WTC11 (cell line): ENCODE measurements around the gene ATG5. TPM values are rescaled to one million over a fixed set of nuclear protein-coding genes. Genes with fewer than 3 reads are reported as not detected.

ENCODE experiments used
- ATAC-seq: fragments of 200-7000 bp; cut with Tn5 transposase; 2 replicates; pipeline ENCODE4 v1.10.0; 2021; ENCODE audit warnings: mild to moderate bottlenecking, moderate library complexity
- CTCF ChIA-PET: fragments of 300-600 bp; sonication (Branson Sonifier 250); formaldehyde crosslinking; loops from one replicate; lab custom pipeline; 2021; ENCODE audit warnings: antibody characterized with exemption; lab: Charles Lee
- POLR2A ChIA-PET: fragments of 350-600 bp; sonication (Branson Sonifier 250); formaldehyde crosslinking; loops from one replicate; lab custom pipeline; 2021; ENCODE audit warnings: antibody characterized with exemption; lab: Charles Lee
- DNase-seq: peaks from one replicate; pipeline ENCODE4 v3.0.0; 2021; ENCODE audit warnings: low spot score
- H3K27ac Mint-ChIP-seq: 2 replicates; pipeline ENCODE4 v1.8.0; 2021; ENCODE audit warnings: mixed read lengths
- H3K27me3 Mint-ChIP-seq: 2 replicates; pipeline ENCODE4 v1.8.0; 2021; ENCODE audit warnings: low read depth, mild to moderate bottlenecking, moderate library complexity, mixed read lengths
- H3K36me3 Mint-ChIP-seq: 2 replicates; pipeline ENCODE4 v1.8.0; 2021; ENCODE audit warnings: mixed read lengths
- H3K4me1 Mint-ChIP-seq: 2 replicates; pipeline ENCODE4 v1.8.0; 2022; ENCODE audit warnings: mixed read lengths
- H3K4me3 Mint-ChIP-seq: 2 replicates; pipeline ENCODE4 v1.8.0; 2021; ENCODE audit warnings: mild to moderate bottlenecking, moderate library complexity, mixed read lengths
- H3K9me3 Mint-ChIP-seq: 2 replicates; pipeline ENCODE4 v1.8.0; 2021; ENCODE audit warnings: mixed read lengths
- AFF4 ChIP-seq: sonication (generic); formaldehyde crosslinking; IDR thresholded peaks from 2 replicates; pipeline ENCODE4 v1.8.1; 2023; ENCODE audit warnings: mild to moderate bottlenecking, missing genetic modification reagents, borderline replicate concordance
- CDX4 ChIP-seq: fragments of 250-450 bp; sonication (Bioruptor Pico); IDR thresholded peaks from 2 replicates; pipeline ENCODE4 v1.9.0; 2021; ENCODE audit warnings: moderate library complexity, mild to moderate bottlenecking, inconsistent platforms, borderline replicate concordance
- ESRRA ChIP-seq: sonication (generic); formaldehyde crosslinking; IDR thresholded peaks from 2 replicates; pipeline ENCODE4 v1.8.1; 2022; ENCODE audit warnings: mild to moderate bottlenecking, missing genetic modification reagents, borderline replicate concordance
- FOXK1 ChIP-seq: sonication (generic); formaldehyde crosslinking; IDR thresholded peaks from 2 replicates; pipeline ENCODE4 v1.8.0; 2022; ENCODE audit warnings: mild to moderate bottlenecking, moderate library complexity, missing genetic modification reagents
- FOXP1 ChIP-seq: sonication (generic); formaldehyde crosslinking; IDR thresholded peaks from 2 replicates; pipeline ENCODE4 v1.8.0; 2022; ENCODE audit warnings: missing genetic modification reagents, mild to moderate bottlenecking, moderate library complexity, borderline replicate concordance
- GTF2I ChIP-seq: fragments of 250-450 bp; sonication (Bioruptor Pico); conservative IDR thresholded peaks from 2 replicates; pipeline ENCODE4 v1.4.0; 2021; ENCODE audit warnings: mild to moderate bottlenecking
- KAT7 ChIP-seq: sonication (generic); formaldehyde crosslinking; IDR thresholded peaks from 2 replicates; pipeline ENCODE4 v1.8.1; 2023; ENCODE audit warnings: missing genetic modification reagents, mild to moderate bottlenecking, borderline replicate concordance
- NFYB ChIP-seq: sonication (generic); formaldehyde crosslinking; conservative IDR thresholded peaks from 2 replicates; pipeline ENCODE4 v1.8.0; 2022; ENCODE audit warnings: low read depth, missing genetic modification reagents
- NR2C2 ChIP-seq: sonication (generic); formaldehyde crosslinking; IDR thresholded peaks from 2 replicates; pipeline ENCODE4 v1.8.0; 2022; ENCODE audit warnings: mild to moderate bottlenecking, missing genetic modification reagents
- OVOL2 ChIP-seq: fragments of 250-450 bp; sonication (Bioruptor Pico); IDR thresholded peaks from 2 replicates; pipeline ENCODE4 v1.9.0; 2021; ENCODE audit warnings: mild to moderate bottlenecking, borderline replicate concordance
- PRRX2 ChIP-seq: fragments of 250-450 bp; sonication (Bioruptor Pico); IDR thresholded peaks from 2 replicates; pipeline ENCODE4 v1.8.0; 2021; ENCODE audit warnings: mild to moderate bottlenecking
- SMAD3 ChIP-seq: sonication (generic); formaldehyde crosslinking; IDR thresholded peaks from 2 replicates; pipeline ENCODE4 v1.8.0; 2022; ENCODE audit warnings: missing genetic modification reagents, mild to moderate bottlenecking, borderline replicate concordance
- SP1 ChIP-seq: sonication (generic); formaldehyde crosslinking; conservative IDR thresholded peaks from 2 replicates; pipeline ENCODE4 v1.8.1; 2022; ENCODE audit warnings: missing genetic modification reagents
- TEAD4 ChIP-seq: sonication (generic); formaldehyde crosslinking; IDR thresholded peaks from 2 replicates; pipeline ENCODE4 v1.8.0; 2022; ENCODE audit warnings: mild to moderate bottlenecking, missing genetic modification reagents
- ZNF423 ChIP-seq: fragments of 250-450 bp; sonication (Bioruptor Pico); IDR thresholded peaks from 2 replicates; pipeline ENCODE4 v2.1.2; 2022; ENCODE audit warnings: mild to moderate bottlenecking, moderate library complexity
- total RNA-seq: library from RNA; stranded (reverse); gene quantifications from 3 replicates; pipeline ENCODE4 v1.2.3, GENCODE V29; 2021
- TF ChIP-seq, protein P1 (sequence below): sonication (generic); formaldehyde crosslinking; IDR thresholded peaks from 2 replicates; pipeline ENCODE4 v1.8.1; 2022; ENCODE audit warnings: missing genetic modification reagents, borderline replicate concordance
- TF ChIP-seq, protein P2 (sequence below): fragments of 200-600 bp; IDR thresholded peaks from 2 replicates; pipeline ENCODE4 v1.8.0; 2022; ENCODE audit warnings: antibody characterized with exemption

ATG5 gene
- total RNA-seq, 1 experiment from 2014 or later, result 32.6 TPM

DNA sequence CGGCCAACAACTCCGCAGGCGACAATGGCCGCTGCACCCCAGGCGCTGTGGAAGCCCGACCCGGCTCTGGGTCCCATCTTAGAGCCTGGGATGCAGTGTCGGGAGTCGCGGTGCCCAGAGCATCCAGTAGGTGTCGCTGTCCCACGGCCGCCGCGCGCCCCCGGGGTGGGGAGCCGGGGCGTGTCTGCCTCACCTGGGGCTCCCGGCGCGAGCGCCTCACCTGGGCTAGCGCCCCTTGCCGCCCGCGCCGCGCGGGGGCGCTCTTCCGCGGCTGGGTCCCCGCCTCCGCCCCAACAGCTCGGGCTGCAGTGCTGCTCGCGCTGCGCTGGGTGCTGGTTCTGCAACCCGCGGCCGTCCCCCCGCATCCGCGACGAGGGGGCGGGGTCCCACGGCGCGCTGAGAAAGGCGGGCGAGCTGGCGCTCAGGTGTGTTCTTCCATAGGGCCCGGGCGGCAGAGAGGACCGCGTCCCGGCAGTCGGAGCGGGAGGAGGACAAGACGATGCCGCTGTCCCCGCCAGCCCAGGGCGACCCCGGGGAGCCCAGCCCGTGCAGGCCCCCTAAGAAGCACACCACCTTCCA lies 34.9 kb upstream of the ATG5 start, which contains the start of gene CRYBG1 (continued):
- TF ChIP-seq GTF2I (CRISPR knock-in tag) (no peak), SP1 (peak; percentile 75; the same call in 1 of the 2 replicates), PRRX2 (CRISPR knock-in tag) (0 out of 2 replicates have a peak, but pooled peaks have one; percentile 21), FOXP1 (CRISPR knock-in tag) (no peak), ESRRA (peak; percentile 50; the same call in 1 of the 2 replicates), OVOL2 (no peak), NR2C2 (CRISPR knock-in tag) (no peak), CDX4 (CRISPR knock-in tag) (no peak)
- TF ChIP-seq, protein P1, sequence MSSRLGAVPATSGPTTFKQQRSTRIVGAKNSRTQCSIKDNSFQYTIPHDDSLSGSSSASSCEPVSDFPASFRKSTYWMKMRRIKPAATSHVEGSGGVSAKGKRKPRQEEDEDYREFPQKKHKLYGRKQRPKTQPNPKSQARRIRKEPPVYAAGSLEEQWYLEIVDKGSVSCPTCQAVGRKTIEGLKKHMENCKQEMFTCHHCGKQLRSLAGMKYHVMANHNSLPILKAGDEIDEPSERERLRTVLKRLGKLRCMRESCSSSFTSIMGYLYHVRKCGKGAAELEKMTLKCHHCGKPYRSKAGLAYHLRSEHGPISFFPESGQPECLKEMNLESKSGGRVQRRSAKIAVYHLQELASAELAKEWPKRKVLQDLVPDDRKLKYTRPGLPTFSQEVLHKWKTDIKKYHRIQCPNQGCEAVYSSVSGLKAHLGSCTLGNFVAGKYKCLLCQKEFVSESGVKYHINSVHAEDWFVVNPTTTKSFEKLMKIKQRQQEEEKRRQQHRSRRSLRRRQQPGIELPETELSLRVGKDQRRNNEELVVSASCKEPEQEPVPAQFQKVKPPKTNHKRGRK (CRISPR knock-in tag), result no peak
- TF ChIP-seq, protein P2, sequence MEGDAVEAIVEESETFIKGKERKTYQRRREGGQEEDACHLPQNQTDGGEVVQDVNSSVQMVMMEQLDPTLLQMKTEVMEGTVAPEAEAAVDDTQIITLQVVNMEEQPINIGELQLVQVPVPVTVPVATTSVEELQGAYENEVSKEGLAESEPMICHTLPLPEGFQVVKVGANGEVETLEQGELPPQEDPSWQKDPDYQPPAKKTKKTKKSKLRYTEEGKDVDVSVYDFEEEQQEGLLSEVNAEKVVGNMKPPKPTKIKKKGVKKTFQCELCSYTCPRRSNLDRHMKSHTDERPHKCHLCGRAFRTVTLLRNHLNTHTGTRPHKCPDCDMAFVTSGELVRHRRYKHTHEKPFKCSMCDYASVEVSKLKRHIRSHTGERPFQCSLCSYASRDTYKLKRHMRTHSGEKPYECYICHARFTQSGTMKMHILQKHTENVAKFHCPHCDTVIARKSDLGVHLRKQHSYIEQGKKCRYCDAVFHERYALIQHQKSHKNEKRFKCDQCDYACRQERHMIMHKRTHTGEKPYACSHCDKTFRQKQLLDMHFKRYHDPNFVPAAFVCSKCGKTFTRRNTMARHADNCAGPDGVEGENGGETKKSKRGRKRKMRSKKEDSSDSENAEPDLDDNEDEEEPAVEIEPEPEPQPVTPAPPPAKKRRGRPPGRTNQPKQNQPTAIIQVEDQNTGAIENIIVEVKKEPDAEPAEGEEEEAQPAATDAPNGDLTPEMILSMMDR, result peak; percentile 99

- Mint-ChIP-seq H3K4me1 (peaks cover 11% of the 10 kb centered on the region), H3K27me3 (peaks cover 18% of the 10 kb centered on the region), H3K9me3 (no peaks in the 10 kb centered on the region), H3K4me3 (peak overlapping the region; percentile 65), H3K27ac (no peak overlapping the region), H3K36me3 (peaks cover 2% of the 10 kb centered on the region; the same call in 1 of the 2 replicates)
- no peak for TF ChIP-seq FOXK1 (CRISPR knock-in tag)
- no peak for TF ChIP-seq NFYB
- no peak for TF ChIP-seq TEAD4
- TF ChIP-seq SMAD3 (CRISPR knock-in tag), result no peak
- no peak for TF ChIP-seq AFF4 (CRISPR knock-in tag)
- no peak for TF ChIP-seq NR2C2 (CRISPR knock-in tag)
- TF ChIP-seq ZNF423 (CRISPR knock-in tag), result no peak
- no peak for TF ChIP-seq KAT7 (CRISPR knock-in tag)
- no peak for ATAC-seq
- ChIA-PET POLR2A (interaction anchor here (0.5 to 1.3 kb wide), 2 partner anchors 8 to 150 kb away, joined by 3 to 4 read pairs; no protein-coding TSS in a partner anchor), CTCF (interaction anchor here (0.6 to 3.6 kb wide), 24 partner anchors 10 to 1131 kb away, joined by 3 to 38 read pairs (median 4); no protein-coding TSS in a partner anchor)
- DNase-seq, result no peak
Measured at GRCh38 chr6:106359959-106360409, 34.4 kb upstream of the ATG5 start.
